Neural progenitor cell (in vitro differentiated cells): ENCODE results near the gene IDS.

Experiments
- CTCF ChIP-seq: fragments of 200-600 bp; sonication (generic); IDR thresholded peaks from 2 replicates; pipeline ENCODE4 v1.5.1; 2017; ENCODE audit warnings: antibody characterized with exemption, mild to moderate bottlenecking
- EZH2 ChIP-seq: fragments of 200-600 bp; sonication (generic); IDR thresholded peaks from 2 replicates; pipeline ENCODE4 v1.6.1; 2017; ENCODE audit warnings: antibody characterized with exemption, mild to moderate bottlenecking, moderate library complexity

- TF ChIP-seq EZH2 (no peak), CTCF (no peak)
Observed at GRCh38 chrX:149531599-149531998, 26.5 kb upstream of the IDS start.
